SK-N-SH (cell line): ENCODE measurements around the gene LHPP. TPM values are rescaled to one million over a fixed set of nuclear protein-coding genes. Genes with fewer than 3 reads are reported as not detected.

Experiments
- CTCF ChIA-PET: fragments of 300-600, 350-600 bp; formaldehyde crosslinking; extraction: SDS; loops from one replicate; lab custom pipeline; 2021; lab: Yijun Ruan, JAX
- POLR2A ChIA-PET: fragments of 350-600 bp; sonication (Branson Sonifier 250); formaldehyde crosslinking; extraction: SDS; loops from one replicate; lab custom pipeline; 2020; ENCODE audit warnings: antibody characterized with exemption, inconsistent platforms; lab: Yijun Ruan, JAX
- DNase-seq: peaks from one replicate; pipeline ENCODE4 v3.0.0; 2012
- H2AFZ ChIP-seq: fragments of 200-600 bp; sonication (generic); 2 replicates; pipeline ENCODE4 v1.8.1; 2016; ENCODE audit warnings: antibody characterized with exemption, mild to moderate bottlenecking, low read depth
- H3F3A ChIP-seq: fragments of 200-600 bp; sonication (generic); replicated peaks from 2 replicates; pipeline ENCODE3; 2016; ENCODE audit warnings: antibody characterized with exemption, mild to moderate bottlenecking; ENCODE audit not compliant: insufficient read depth
- H3K27ac ChIP-seq, 2 experiments: fragments of 200-500 bp in 1 of 2; fragments of 200-600 bp in 1 of 2; sonication (Bioruptor generic) in 1 of 2; sonication (generic), shearing (Covaris generic) in 1 of 2; 2 replicates each; pipeline versions ENCODE4 v1.5.1 to v1.6.1; 2014 to 2016; ENCODE audit warnings: low read depth in 2 of 2, inconsistent platforms in 1 of 2, low read length in 1 of 2, mild to moderate bottlenecking in 1 of 2, mixed read lengths in 1 of 2
- H3K27me3 ChIP-seq: fragments of 200-600 bp; sonication (generic), shearing (Covaris generic); 2 replicates; pipeline ENCODE4 v1.6.1; 2016; ENCODE audit warnings: mixed run types; ENCODE audit not compliant: insufficient read depth
- H3K36me3 ChIP-seq, 2 experiments: fragments of 200-500 bp in 1 of 2; fragments of 200-600 bp in 1 of 2; sonication (Bioruptor generic) in 1 of 2; sonication (generic) in 1 of 2; replicated peaks in 1 of 2; 2 replicates each; pipeline versions ENCODE3 to v1.5.1; 2014 to 2016; ENCODE audit warnings: low read length in 1 of 2, mild to moderate bottlenecking in 1 of 2; ENCODE audit not compliant: insufficient read depth in 2 of 2, control insufficient read depth in 1 of 2
- H3K4me1 ChIP-seq, 2 experiments: fragments of 200-500 bp in 1 of 2; fragments of 200-600 bp in 1 of 2; sonication (Bioruptor generic) in 1 of 2; sonication (generic), shearing (Covaris generic) in 1 of 2; 2 replicates each; pipeline versions ENCODE4 v1.5.1 to v1.6.1; 2014 to 2016; ENCODE audit warnings: low read depth in 1 of 2, low read length in 1 of 2, mixed run types in 1 of 2; ENCODE audit not compliant: insufficient read depth in 2 of 2, control insufficient read depth in 1 of 2
- H3K4me2 ChIP-seq: fragments of 200-600 bp; sonication (generic), shearing (Covaris generic); 2 replicates; pipeline ENCODE4 v1.6.1; 2017; ENCODE audit warnings: mixed run types
- H3K4me3 ChIP-seq, 2 experiments: fragments of 200-500 bp in 1 of 2; fragments of 200-600 bp in 1 of 2; sonication (Bioruptor generic) in 1 of 2; sonication (generic), shearing (Covaris generic) in 1 of 2; 2 replicates each; pipeline versions ENCODE4 v1.5.1 to v1.8.1; 2014 to 2016; ENCODE audit warnings: low read depth in 2 of 2, inconsistent platforms in 1 of 2, low read length in 1 of 2, mild to moderate bottlenecking in 1 of 2, mixed read lengths in 1 of 2, moderate library complexity in 1 of 2
- H3K79me2 ChIP-seq: fragments of 200-600 bp; sonication (generic); 2 replicates; pipeline ENCODE4 v1.8.1; 2017; ENCODE audit warnings: mild to moderate bottlenecking; ENCODE audit not compliant: insufficient read depth
- H3K9ac ChIP-seq: fragments of 200-600 bp; sonication (generic); 2 replicates; pipeline ENCODE4 v1.6.1; 2017; ENCODE audit warnings: mixed run types
- H3K9me2 ChIP-seq: fragments of 200-600 bp; sonication (generic); 2 replicates; pipeline ENCODE4 v1.6.1; 2017; ENCODE audit warnings: mixed run types
- H3K9me3 ChIP-seq: fragments of 200-600 bp; sonication (generic); 2 replicates; pipeline ENCODE4 v1.6.1; 2017; ENCODE audit warnings: mixed run types, mild to moderate bottlenecking, moderate library complexity
- H4K20me1 ChIP-seq: fragments of 200-600 bp; sonication (generic); 2 replicates; pipeline ENCODE4 v1.6.1; 2017; ENCODE audit warnings: mild to moderate bottlenecking, mixed run types; ENCODE audit not compliant: insufficient read depth
- CTCF ChIP-seq: fragments of 200-600 bp; sonication (generic); IDR thresholded peaks from 2 replicates; pipeline ENCODE4 v1.6.1; 2017; ENCODE audit warnings: antibody characterized with exemption, mild to moderate bottlenecking, moderate library complexity
- ELF1 ChIP-seq: IDR thresholded peaks from 2 replicates; pipeline ENCODE4 v1.4.0; 2012
- FOSL2 ChIP-seq: IDR thresholded peaks from 2 replicates; pipeline ENCODE4 v1.4.0; 2012; ENCODE audit warnings: low read depth, mild to moderate bottlenecking, moderate library complexity, borderline replicate concordance
- FOXJ3 ChIP-seq: sonication (generic); formaldehyde crosslinking; IDR thresholded peaks from 2 replicates; pipeline ENCODE4 v1.5.1; 2020; ENCODE audit warnings: mild to moderate bottlenecking, missing genetic modification reagents
- MXI1 ChIP-seq: IDR thresholded peaks from 2 replicates; pipeline ENCODE4 v1.6.1; 2012; ENCODE audit warnings: mild to moderate bottlenecking, low read depth, low read length, improper control_type of control experiment
- NFIC ChIP-seq: IDR thresholded peaks from 2 replicates; pipeline ENCODE4 v1.4.0; 2012; ENCODE audit warnings: borderline replicate concordance
- POLR2AphosphoS5 ChIP-seq: IDR thresholded peaks from 2 replicates; pipeline ENCODE4 v1.6.1; 2012; ENCODE audit warnings: low read depth, low read length
- RCOR1 ChIP-seq: fragments of 150-350 bp; IDR thresholded peaks from 2 replicates; pipeline ENCODE4 v1.6.1; 2017; ENCODE audit warnings: antibody characterized with exemption, low read length
- REST ChIP-seq: IDR thresholded peaks from 2 replicates; pipeline ENCODE4 v1.6.1; 2012; ENCODE audit warnings: mild to moderate bottlenecking, low read depth, low read length, moderate library complexity
- RXRA ChIP-seq: IDR thresholded peaks from 2 replicates; pipeline ENCODE4 v1.4.0; 2012; ENCODE audit warnings: low read depth, mild to moderate bottlenecking, borderline replicate concordance
- SMC3 ChIP-seq: IDR thresholded peaks from 2 replicates; pipeline ENCODE4 v1.6.1; 2012; ENCODE audit warnings: low read depth, low read length, improper control_type of control experiment
- TCF12 ChIP-seq: IDR thresholded peaks from 2 replicates; pipeline ENCODE4 v1.4.0; 2012
- USF1 ChIP-seq: IDR thresholded peaks from 2 replicates; pipeline ENCODE4 v1.4.0; 2012; ENCODE audit warnings: low read depth, borderline replicate concordance
- USF2 ChIP-seq: fragments of 150-350 bp; IDR thresholded peaks from 2 replicates; pipeline ENCODE4 v1.6.1; 2017; ENCODE audit warnings: antibody characterized with exemption, low read length, low read depth, borderline replicate concordance
- YY1 ChIP-seq: IDR thresholded peaks from 2 replicates; pipeline ENCODE4 v1.4.0; 2012; ENCODE audit warnings: low read depth, mild to moderate bottlenecking
- ZBTB33 ChIP-seq: IDR thresholded peaks from 2 replicates; pipeline ENCODE4 v1.4.0; 2012; ENCODE audit warnings: low read depth, borderline replicate concordance
- WGBS: methylation state at CpG from one replicate; pipeline ENCODE4 v1.1.6; 2017; ENCODE audit warnings: low lambda C conversion rate; 5-methylcytosine and 5-hydroxymethylcytosine counted together
- polyA plus RNA-seq, 3 experiments: library from polyadenylated mRNA; depleted of rRNA; stranded (reverse); fragments of >200 nt; gene quantifications; 2 replicates each; pipeline ENCODE4 v1.2.3, GENCODE V29; 2012

The LHPP gene
- polyA plus RNA-seq, 1 of the 3 experiments (the other 2 are of a cell fraction), result 29.8 TPM

- DNase-seq, result no peak
- ChIA-PET CTCF (no interaction called here), POLR2A (no interaction called here)
- Histone ChIP-seq H3K36me3 (peaks cover 0 to 12% of the 10 kb centered on the region in 2 experiments), H3K79me2 (no peaks in the 10 kb centered on the region), H2AFZ (no peak overlapping the region), H3K4me3 (no peak overlapping the region), H3F3A (no peaks in the 10 kb centered on the region), H3K9me2 (no peaks in the 10 kb centered on the region), H3K27me3 (no peaks in the 10 kb centered on the region), H3K4me1 (peaks cover 0 to 22% of the 10 kb centered on the region in 2 experiments; a peak in 1 of 4 replicates), H3K9ac (no peak overlapping the region), H3K4me2 (no peak overlapping the region), H4K20me1 (no peaks in the 10 kb centered on the region), H3K9me3 (no peaks in the 10 kb centered on the region), H3K27ac (no peak overlapping the region)
- WGBS, result 94% methylated on average over 3 of the region's 3 CpGs
- TF ChIP-seq REST (no peak), YY1 (no peak), RXRA (no peak), SMC3 (no peak), TCF12 (no peak), FOXJ3 (CRISPR knock-in tag) (no peak), USF2 (no peak), POLR2AphosphoS5 (no peak), RCOR1 (no peak), ELF1 (no peak), CTCF (no peak), NFIC (no peak), MXI1 (no peak), USF1 (no peak), ZBTB33 (no peak), FOSL2 (no peak)
These were observed 39.1 kb downstream of the LHPP start for GRCh38 chr10:124500757-124501156.
